OCI-LY1 (cell line): ENCODE data around the gene BRF1.

Experiments used
- EZH2 ChIP-seq: fragments of 200-600 bp; sonication (generic), shearing (Covaris generic); IDR thresholded peaks from 2 replicates; pipeline ENCODE4 v1.8.0; 2017; ENCODE audit warnings: borderline replicate concordance, mixed run types, mild to moderate bottlenecking, antibody characterized with exemption, low read length, moderate library complexity, mixed read lengths
- TF ChIP-seq, protein P1 (sequence below): fragments of 200-600 bp; sonication (generic), shearing (Covaris generic); IDR thresholded peaks from 2 replicates; pipeline ENCODE4 v1.5.1; 2017; ENCODE audit warnings: mild to moderate bottlenecking, antibody characterized with exemption, low read length, moderate library complexity, mixed read lengths

DNA sequence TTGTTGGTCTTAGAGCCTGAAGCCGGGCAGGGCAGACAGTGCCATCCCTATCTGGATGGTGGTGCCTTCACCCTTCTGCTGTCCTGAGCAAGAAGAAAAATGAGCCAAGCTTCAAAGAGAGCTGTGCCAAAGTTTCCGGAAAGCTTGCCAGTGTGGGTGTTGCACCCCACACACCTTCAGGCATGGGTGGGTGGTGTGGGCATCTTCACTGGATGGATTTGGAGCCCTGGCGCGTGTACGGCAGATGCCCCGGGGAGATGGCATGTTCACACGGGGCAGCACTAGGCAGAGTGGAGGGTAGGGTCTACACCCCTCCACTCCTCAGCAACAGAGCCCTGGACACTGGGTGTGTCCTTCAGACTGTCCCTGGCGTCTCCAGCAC, 46.8 kb upstream of the BRF1 start:
- TF ChIP-seq, protein P1, sequence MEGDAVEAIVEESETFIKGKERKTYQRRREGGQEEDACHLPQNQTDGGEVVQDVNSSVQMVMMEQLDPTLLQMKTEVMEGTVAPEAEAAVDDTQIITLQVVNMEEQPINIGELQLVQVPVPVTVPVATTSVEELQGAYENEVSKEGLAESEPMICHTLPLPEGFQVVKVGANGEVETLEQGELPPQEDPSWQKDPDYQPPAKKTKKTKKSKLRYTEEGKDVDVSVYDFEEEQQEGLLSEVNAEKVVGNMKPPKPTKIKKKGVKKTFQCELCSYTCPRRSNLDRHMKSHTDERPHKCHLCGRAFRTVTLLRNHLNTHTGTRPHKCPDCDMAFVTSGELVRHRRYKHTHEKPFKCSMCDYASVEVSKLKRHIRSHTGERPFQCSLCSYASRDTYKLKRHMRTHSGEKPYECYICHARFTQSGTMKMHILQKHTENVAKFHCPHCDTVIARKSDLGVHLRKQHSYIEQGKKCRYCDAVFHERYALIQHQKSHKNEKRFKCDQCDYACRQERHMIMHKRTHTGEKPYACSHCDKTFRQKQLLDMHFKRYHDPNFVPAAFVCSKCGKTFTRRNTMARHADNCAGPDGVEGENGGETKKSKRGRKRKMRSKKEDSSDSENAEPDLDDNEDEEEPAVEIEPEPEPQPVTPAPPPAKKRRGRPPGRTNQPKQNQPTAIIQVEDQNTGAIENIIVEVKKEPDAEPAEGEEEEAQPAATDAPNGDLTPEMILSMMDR: no peak
- TF ChIP-seq EZH2: no peak
